Omental fat pad (tissue), 4 donors: ENCODE results near the gene UGT1A8. TPM values are rescaled to one million over a fixed set of nuclear protein-coding genes. Genes with fewer than 3 reads are reported as not detected.
"Not testable (repeated sequence)": the region's sequence is repeated elsewhere in the genome, so short reads cannot be mapped to it uniquely, and the experiment has no call there.

ENCODE experiments used
- ATAC-seq: fragments of 150-250 bp; one replicate; pipeline ENCODE4 v1.9.1; 2016; ENCODE audit warnings: mild to moderate bottlenecking, moderate library complexity; ENCODE audit not compliant: low FRiP score
- DNase-seq: peaks from one replicate; pipeline ENCODE4 v3.0.0-alpha.2; 2019; ENCODE audit warnings: low spot score
- total RNA-seq, 4 donors: library from RNA; depleted of rRNA; stranded (reverse); fragments of >200 nt; gene quantifications; one replicate each; pipeline ENCODE4 v1.1.0, GENCODE V29; 2016
- TF ChIP-seq, protein P1 (sequence below), 3 donors: fragments of 450-650 bp; IDR thresholded peaks; one replicate each; pipeline ENCODE4 v1.5.1; 2016 to 2017; ENCODE audit warnings: antibody characterized with exemption in 3 of 3, mild to moderate bottlenecking in 3 of 3, moderate library complexity in 2 of 3

The UGT1A8 gene
- total RNA-seq: not detected

DNA sequence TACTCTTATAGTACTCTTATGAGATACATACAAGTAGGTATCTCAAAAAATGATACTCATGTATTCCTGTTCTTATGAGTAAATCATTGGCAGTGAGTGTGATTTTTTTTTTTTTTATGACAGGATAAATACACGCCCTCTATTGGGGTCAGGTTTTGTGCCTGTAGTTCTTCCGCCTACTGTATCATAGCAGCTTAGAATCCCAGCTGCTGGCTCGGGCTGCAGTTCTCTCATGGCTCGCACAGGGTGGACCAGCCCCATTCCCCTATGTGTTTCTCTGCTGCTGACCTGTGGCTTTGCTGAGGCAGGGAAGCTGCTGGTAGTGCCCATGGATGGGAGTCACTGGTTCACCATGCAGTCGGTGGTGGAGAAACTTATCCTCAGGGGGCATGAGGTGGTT, at the start of gene UGT1A8:
Gene UGT1A8, plus strand, starts transcription at position 158 of the 400 bp plus-strand sequence. Its CDS starts 75 bp downstream, at position 233.
- not testable (repeated sequence) for ATAC-seq, DNase-seq

DNA sequence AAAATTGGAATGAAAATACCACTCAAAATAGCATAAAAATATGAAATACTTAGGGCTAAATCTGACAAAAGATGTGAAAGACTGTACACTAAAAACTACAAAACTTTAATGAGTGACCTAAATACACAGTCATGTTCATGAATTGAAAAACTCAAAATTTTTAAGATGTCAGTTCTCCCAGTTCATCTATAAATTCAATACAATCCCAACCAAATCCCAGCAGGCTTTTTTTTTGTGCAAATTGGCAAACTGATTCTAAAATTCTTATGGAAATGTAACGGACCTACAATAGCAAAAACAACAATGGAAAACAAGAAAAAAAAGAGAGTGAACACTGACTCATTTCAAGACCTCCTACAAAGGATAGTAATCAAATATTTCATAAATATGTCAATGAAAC, 46.4 kb upstream of the UGT1A8 start:
- TF ChIP-seq, protein P1, sequence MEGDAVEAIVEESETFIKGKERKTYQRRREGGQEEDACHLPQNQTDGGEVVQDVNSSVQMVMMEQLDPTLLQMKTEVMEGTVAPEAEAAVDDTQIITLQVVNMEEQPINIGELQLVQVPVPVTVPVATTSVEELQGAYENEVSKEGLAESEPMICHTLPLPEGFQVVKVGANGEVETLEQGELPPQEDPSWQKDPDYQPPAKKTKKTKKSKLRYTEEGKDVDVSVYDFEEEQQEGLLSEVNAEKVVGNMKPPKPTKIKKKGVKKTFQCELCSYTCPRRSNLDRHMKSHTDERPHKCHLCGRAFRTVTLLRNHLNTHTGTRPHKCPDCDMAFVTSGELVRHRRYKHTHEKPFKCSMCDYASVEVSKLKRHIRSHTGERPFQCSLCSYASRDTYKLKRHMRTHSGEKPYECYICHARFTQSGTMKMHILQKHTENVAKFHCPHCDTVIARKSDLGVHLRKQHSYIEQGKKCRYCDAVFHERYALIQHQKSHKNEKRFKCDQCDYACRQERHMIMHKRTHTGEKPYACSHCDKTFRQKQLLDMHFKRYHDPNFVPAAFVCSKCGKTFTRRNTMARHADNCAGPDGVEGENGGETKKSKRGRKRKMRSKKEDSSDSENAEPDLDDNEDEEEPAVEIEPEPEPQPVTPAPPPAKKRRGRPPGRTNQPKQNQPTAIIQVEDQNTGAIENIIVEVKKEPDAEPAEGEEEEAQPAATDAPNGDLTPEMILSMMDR (IDR thresholded peaks at IDR 0.05): no peak
- DNase-seq (no peak), ATAC-seq (no peak)

DNA sequence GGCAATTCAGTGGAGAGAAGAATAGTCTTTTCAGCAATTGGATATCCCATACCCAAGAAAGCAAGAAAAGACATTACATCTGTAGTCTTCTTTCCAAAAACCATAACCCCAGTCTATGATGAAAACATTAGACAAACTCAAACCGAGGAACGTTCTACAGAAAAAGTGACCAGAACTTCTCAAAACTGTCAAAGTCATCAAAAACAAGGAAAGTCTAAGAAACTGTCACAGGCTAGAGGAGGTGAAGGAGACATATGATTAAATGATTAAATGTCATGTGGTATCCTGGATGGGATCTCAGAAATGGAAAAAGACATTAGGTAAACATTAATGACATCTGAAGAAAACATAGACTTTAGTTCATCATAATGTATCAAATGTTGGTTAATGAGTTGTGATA, 46.0 kb upstream of the UGT1A8 start:
- TF ChIP-seq, protein P1 (IDR thresholded peaks at IDR 0.05): no peak
- ATAC-seq: no peak

DNA sequence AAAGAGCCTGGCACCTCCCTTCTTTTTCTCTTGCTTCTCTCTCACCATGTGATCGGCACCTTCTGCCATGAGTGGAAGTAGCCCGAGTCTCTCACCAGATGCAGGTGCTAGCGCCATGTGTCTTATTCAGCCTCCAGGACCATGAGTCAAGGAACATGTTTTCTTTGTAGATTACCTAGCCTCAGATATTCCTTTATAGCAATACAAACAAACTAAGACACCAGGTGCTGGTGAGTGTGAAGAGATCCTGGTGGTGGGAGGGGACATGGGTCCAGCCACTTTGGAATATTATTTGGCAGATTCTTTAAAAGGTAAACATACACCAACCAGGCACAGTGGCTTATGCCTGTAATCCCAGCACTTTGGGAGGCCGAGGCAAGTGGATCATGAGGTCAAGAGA, 45.0 kb upstream of the UGT1A8 start:
- TF ChIP-seq, protein P1 (IDR thresholded peaks at IDR 0.05): no peak
- ATAC-seq: no peak
- DNase-seq: no peak

More for the DNA sequence above, 46.0 kb upstream of the UGT1A8 start:
- no peak for DNase-seq

DNA sequence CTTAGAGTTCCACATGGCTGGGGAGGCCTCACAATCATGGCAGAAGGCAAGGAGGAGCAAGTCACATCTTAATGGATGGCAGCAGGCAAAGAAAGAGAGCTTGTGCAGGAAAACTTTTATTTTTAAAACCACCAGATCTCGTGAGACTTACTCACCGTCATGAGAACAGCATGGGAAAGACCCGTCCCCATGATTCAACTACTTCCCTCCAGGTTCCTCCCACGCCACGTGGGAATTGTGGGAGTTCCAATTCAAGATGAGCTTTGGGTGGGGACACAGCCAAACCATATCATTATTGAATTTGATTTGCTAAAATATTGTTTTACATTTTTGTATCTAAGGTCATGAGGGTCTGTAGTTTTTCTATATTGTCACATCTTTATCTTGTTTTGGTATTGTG, 40.1 kb upstream of the UGT1A8 start:
- not testable (repeated sequence) for DNase-seq, ATAC-seq

DNA sequence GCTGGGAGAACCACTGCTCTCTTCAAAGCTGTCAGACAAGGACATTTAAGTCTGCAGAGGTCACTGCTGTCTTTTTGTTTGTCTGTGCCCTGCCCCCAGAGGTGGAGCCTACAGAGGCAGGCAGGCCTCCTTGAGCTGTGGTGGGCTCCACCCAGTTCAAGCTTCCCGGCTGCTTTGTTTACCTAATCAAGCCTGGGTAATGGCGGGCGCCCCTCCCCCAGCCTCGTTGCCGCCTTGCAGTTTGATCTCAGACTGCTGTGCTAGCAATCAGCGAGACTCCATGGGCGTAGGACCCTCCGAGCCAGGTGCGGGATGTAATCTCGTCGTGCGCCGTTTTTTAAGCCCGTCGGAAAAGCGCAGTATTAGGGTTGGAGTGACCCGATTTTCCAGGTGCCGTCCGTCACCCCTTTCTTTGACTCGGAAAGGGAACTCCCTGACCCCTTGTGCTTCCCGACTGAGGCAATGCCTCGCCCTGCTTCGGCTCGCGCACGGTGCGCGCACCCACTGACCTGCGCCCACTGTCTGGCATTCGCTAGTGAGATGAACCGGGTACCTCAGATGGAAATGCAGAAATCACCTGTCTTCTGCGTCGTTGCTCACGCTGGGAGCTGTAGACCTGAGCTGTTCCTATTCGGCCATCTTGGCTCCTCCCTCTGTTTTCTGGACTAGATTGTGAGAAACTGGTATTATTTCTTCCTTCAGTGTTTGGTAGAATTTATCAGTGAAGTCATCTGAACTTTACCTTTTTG, 34.0 kb upstream of the UGT1A8 start:
- DNase-seq, ATAC-seq: not testable (repeated sequence)

DNA sequence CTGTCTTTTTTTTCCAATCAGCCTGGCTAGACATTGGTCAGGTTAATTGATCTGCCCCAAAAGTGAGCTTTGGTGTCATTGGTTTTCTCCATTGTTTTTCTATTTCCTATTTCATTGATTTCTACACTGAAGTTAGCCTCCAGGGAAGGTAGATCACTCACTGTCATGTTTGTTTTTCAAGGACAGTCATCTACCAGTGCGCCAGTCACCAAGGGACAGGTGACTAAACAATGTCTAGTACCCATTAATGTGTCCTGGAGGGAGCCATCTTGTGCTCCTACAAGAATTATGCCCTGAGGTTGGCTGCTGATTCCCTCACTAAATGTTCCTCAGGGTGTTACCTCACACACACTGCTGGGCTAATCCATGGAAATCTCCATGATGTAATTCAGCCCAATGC, 33.2 kb upstream of the UGT1A8 start:
- TF ChIP-seq, protein P1 (IDR thresholded peaks at IDR 0.05): no peak
- ATAC-seq: no peak
- no peak for DNase-seq

DNA sequence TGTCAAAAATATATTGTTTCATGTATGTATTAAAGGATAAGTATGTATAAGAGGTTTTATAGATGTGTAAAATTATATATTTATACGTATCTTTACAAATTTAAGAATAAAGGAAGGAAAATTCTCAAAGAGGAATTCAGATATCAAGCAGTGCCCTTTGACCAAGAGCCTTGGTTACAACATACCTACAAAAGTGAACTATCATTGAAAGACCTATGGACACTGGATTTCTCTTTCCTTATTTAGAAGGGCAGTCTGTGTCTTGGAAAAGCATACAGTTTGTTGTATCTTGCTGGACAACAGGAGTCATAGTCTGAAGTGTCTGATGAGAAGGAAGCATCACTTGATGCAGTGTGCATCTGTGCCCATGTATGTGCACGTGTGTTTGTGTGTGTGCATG, 29.0 kb upstream of the UGT1A8 start:
- no peak for DNase-seq
- no peak for ATAC-seq
- TF ChIP-seq, protein P1 (IDR thresholded peaks at IDR 0.05): no peak

DNA sequence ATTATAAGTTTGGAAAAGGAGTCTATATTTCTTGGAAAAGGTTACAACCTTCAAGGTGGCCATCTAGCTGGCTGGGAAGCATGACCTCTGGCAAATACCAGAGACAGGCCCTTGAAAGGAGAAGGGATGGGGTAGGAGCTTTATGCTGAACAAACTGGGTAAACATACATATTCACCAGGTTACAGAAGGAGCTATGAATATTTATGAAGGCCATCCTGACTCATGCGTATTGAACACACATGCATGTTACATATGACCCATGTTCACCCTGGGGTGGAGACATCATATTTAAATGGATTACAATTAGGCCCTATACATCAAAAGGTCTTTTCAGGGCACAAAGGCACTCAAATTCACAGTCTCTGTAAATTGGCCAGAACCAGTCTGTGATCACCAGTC, 24.7 kb upstream of the UGT1A8 start:
- not testable (repeated sequence) for ATAC-seq, DNase-seq
